HG03025 (cell line): ENCODE data around the gene CARD8.

Experiments
- ATAC-seq: cut with Tn5 transposase; IDR thresholded peaks from one replicate; pipeline ENCODE4 v1.9.1; 2021; ENCODE audit warnings: mild to moderate bottlenecking, moderate library complexity; ENCODE audit not compliant: unreplicated experiment, low FRiP score

Gene CARD8

DNA sequence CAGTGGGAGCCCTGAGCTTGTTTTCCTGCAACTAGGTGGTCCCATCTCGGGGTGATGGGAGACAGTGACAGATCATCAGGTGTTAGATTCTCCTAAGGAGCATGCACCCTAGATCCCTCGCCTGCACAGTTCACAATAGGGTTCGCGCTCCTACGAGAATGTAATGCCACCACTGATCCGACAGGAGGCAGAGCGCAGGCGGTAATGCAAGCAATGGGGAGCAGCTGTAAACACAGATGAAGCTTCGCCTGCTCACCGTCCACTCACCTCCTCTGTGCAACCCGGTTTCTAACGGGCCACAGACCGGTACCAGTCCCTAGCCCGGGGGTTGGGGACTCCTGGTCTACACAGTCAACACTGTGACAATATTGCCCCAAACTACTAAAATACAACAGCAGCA, 38.8 kb downstream of the CARD8 start:
- no peak for ATAC-seq

DNA sequence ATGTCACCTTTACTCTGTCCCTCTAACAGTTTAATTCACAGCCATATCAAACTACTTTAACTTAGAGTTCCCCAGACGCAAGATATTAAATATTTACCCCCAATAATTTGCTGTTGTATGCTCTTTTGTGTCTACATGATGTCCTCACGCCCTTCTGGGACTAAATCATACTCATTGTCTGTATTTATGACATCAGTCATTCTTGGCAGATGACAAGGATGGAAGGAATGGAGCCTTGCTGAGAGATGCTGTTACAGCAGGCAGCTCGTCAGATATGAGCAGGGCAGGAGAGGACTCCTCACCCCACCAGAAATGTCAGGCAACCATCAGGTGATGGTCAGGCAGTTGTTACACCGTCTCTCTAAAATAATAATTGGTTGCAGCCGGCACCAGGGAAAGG, 41.8 kb downstream of the CARD8 start:
- no peak for ATAC-seq

DNA sequence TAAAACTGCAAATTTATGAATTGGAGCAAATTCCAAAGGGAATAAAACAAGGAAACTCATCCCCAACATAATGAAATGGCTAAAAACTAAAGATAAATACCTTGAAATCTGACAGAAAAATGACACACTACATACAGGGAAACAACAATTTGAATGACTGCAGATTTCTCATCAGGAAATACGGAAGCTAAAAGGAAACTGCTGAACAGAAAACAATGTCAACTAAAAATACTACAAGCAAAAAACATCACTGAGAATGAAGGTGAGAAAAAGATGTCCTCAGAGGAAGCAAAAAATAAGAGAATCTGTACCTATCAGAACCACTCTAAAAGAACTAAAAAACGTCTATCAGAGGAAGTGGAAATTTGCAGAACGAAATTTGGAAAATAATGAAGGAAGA, 45.7 kb downstream of the CARD8 start:
- no peak for ATAC-seq

DNA sequence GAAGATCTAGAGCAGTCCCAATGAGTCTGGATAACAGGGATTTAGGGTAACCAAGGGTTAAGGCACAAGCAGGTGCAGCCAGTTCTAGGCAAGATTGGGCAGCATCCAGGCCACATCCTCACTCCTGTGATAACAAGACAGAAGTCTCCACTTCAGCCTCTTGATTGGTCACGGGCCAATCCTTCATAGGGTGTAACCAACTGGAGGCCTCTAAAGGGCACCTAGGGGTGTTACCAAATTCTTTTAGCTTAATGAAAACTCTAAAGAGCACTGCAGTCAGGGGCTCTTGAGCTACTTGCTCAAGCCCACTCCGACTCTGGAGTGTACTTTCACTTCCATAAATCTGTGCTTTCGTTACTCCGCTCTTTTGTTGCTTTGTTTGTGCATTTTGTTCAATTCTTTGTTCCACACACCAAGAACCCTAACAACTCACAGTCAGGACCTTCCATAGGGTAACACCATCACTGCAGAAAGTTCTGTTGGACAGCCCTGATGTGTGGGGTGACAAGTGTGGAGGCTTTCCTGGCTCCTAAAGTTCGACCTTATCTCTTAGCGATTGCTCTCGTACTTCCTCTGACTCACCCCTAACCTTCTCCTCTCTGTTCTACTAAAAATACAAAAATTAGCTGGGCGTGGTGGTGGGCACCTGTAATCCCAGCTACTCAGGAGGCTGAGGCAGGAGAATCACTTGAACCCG, 49.2 kb downstream of the CARD8 start:
- no peak for ATAC-seq

DNA sequence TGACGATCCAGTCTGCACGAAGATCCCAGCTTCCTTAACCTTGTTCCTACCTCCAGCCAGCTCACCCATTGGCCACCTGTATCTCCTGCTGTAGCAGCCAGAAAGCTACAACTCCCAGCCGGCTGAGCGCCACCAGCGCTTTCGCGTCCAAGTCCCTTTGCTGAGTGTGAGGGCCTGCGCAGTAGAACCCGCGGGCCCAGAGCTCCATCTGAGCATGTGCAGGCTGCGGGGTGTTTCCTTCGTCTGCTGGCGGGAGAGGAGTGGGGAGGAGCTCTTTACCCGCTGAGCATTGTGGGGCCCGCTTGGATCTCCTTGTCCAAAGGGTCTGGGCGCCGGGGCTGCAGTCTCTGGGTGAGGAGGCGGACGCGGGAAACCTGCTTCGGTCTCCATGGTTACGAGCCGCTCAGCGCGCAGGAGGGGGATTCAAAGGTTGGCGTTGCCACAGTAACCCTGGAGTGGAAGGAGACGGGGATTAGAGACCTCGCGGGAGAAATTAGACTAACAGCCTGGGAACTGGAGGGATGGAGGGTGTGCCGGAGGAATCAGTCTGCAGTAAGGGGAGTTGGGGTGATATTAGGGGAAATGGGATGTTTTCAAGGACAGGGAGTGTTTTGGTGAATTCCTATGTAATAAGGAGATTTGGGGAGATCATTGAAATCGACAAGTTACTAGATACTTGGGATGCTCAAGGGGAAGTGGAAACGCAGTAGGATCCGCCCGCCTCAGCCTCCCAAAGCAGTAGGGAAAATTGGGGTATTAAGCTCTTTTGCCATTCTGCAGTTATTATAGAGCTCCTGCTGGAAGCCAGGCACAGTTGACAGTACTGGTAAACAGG, 51.7 kb downstream of the CARD8 start:
- peak; percentile 76 for ATAC-seq

DNA sequence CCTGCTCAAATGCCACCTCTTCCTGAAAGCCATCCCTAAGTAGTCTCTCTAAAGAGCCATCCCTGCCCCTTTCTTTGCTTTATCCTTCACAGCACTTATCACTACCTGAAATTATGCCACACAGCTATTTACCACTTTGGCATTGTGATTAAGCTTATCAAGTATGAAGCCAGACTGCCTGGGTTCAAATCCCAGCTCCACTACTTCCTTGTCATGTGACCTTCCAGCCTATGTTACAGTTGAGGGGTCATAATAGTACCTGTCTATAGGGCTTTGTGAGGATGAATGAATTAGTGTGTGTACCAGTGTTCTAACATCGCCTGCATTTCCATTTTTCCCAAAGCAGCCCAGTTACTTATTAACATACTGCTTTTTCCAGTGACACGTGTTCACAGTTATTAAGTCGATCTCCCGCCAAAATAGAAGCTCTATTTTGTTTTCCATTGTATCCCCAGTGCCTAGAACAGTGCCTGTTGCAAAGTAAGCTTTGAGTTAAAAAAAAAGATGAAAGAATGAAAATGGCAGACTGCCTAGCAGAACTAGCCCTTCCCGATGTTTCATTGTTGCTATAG, 52.4 kb downstream of the CARD8 start:
- ATAC-seq: no peak

DNA sequence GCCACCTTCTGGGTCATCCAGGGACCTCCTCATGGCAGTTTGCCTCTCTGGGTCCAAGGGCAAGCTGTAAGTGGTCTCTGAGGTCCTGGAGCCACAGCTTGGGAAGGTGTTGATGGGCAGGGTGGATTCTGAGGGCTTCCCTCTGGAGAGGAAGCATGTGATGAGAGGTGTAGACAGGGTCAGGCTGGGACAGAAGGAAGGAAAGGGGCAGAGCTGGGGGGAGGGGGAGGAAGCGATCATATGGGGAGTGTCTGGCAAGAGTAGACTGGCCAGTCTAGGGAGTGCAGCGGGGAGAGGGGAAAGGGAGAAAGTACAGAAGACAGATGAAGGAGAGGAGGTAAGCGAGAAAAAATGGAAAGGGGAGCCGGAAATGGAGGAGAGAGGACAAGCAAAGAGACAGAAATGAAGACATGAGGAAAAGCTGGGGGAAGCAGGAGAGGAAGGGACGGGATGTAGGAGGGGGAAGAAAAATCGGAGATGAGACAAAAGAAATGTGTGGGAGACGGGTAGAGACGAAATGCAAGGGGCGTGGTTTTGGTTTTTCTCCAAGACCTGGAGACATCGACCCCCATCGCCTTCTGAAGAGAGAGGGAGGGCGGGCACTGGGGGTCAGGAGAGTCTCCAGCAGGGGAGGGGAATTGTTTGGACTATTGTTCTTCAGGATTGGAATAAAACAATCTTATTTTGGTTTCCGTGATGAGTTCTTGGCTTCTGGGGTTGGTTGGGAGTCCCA, 58.6 kb downstream of the CARD8 start:
- ATAC-seq: no peak

DNA sequence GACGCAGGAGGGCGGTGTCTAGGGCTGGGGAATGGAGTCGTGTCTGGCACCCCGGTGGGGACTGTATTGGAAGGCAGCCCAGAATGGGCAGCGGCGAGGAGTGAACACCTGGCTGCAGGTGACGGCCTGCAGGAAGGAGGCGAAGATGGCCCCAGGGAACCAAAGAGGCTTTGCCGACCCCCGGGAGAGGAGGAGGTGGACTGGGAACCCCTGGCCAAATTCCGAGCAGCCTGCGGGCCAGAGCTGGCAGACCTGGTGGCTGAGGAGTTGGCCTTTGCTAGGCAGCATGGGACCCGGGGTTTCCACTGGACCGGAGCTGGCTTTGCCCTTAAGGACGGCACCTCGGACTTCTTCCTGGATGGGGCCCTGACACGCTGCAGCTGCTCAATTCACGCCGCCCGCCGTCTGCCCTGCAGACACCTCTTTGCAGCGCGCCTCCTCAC, 59.4 kb downstream of the CARD8 start:
- ATAC-seq: no peak

DNA sequence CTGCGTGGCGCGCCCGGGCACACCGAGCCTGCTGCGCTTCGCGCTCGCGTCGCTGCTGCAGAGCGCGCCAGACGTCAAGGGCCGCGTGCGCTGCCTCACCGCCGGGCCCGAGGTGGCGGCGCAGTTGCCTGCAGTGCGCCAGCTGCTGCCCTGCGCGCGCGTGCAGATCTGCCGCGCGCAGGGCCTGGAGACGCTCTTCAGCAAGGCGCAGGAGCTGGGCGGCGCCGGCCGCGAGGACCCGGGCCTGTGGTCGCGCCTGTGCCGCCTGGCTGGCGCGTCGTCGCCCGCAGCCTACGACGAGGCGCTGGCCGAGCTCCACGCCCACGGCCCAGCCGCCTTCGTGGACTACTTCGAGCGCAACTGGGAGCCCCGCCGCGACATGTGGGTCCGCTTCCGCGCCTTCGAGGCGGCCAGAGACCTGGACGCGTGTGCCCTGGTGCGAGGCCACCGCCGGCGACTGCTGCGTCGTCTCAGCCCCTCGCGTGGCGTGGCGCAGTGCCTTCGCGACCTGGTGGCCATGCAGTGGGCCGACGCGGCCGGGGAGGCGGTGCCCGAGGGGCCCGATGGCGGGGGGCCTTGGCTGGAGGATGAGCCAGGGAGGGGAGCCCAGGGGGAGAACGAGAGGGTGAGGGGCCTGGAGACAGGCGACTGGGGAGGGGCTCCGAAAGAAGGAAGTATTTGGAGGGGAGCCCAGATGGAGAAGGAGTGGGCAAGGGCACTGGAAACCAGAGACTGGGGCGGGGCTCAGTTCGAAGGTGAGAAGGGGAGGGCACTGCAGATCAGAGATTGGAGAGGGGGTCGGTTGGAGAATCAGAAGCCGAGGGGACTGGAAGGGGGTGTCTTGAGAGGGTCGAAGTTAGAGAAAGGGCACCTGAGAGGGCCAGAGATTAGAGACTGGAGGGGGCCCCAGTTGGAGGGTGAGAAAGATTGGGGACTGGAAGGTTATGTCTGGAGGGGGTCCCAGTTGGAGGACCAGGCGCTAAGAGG, 60.6 kb downstream of the CARD8 start:
- no peak for ATAC-seq

DNA sequence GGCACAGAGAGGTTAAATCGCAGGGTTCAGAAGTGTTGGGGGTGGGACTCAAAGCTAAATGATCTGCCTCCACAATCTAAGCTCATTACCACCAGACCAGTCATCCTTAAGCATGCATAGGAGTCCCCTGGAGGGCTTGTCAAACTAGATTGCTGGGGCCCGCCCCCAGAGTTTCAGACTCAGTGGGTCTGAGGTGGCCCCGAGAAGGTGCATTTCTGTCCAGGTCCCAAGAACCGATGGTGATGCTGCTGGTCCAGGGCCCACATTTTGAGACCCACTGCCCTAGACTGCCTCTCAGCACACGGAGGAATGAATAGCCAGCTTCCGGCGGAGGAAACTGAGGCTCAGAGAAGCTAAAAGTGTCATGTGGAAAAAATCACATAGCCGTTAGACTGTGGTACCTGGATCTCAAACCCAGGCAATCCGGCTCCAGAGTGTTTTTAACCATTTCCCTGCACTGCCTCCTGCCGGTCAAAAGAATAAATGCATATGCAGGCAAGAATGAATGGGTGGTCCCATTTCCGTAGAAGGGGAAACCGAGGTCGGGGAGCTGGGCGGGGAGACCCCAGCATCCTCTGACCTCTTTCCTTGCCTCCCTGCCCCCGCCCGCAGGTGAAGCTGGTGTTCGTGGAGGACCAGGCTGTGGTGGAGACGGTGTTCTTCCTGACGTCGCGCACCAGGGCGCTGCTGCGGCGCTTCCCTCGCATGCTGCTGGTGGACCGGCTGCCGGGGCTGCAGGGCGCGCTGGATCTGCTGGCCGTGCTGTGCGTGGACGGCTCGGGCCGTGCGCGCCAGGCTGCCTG, 61.5 kb downstream of the CARD8 start:
- no peak for ATAC-seq

DNA sequence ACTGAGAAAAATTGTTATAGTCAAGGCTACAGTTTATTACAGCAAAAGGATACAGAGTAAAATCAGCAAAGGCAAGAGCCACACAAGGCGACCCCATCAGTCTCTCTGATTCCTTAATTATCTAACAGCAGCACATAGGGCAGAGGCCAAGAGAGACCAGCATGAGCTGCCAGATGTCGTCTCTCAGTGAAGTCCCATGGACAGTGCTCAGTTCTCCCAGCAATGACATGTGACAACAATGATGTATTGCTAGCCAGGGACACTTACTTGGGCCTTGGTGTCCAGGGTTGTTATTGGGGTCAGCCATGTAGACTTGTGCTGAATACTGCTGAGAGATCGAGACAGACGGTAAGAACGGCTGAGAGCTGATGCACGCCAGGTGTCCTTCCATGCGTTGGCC, 63.0 kb downstream of the CARD8 start:
- ATAC-seq: no peak

DNA sequence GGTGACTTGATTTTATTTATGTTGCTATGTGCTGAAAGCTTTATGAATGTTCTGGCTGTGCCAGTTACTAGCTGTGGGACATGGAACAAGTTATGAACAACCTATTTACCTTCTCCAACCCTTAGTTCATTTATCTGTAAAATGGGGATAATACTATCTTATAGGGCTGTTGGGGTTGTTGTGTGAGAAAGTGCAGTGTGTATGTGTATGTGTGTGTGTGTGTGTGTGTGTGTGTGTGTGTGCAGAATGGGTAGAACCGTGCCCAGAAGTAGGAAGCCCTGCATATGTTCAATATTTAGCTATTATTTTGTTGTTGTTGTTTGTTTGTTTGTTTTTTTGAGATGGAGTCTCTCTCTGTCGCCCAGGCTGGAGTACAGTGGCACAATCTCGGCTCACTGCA, 64.8 kb downstream of the CARD8 start:
- ATAC-seq: no peak

DNA sequence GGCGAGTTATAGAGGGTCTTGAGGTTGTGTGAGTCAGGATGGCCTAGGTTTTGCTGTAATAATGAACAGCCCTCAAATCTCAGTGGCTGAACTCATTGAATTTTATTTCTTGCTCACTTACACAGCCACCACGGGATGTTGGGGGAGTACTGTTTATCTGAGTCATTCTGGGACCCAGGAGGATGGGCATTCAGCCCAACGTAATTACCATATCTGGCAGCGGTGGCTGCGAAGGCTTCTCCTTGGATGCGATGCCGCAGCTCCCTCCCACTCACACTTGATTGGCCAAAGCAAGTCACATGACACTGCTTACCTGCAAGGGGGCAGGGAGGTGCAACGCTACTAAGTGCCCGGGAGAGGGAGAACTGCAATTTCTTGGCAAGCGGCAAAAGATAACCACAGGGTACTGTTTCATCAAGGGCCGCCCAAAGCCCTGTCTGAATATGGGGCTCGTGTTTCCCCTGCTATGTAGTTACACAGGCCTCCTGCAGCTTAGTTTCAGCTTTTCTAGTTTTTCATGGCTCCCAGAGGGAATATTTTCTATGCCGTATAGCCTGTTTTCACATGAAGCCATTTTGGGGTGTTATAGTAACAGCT, 65.3 kb downstream of the CARD8 start:
- no peak for ATAC-seq

DNA sequence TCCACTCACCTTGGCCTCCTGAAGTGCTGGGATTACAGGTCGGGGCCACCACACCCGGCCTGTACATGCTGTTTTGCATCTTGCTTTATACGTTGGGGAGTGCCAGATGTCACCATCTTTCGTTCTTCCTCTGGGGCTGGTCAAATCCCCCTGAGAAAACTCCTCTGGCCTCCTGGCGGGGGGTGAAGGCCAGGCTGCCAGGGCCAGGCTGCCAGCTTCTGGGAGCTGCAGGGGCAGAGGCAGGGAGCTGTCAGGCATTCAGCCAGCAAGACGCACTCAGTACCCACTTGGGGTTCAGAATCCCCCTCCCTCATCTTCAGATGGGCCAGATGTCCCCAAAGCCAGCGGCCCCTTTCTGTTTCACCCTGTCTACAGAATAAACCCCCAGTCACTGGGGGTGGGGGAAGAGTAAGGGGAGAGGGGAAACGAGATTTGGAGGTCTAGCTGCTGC, 69.1 kb downstream of the CARD8 start:
- no peak for ATAC-seq

DNA sequence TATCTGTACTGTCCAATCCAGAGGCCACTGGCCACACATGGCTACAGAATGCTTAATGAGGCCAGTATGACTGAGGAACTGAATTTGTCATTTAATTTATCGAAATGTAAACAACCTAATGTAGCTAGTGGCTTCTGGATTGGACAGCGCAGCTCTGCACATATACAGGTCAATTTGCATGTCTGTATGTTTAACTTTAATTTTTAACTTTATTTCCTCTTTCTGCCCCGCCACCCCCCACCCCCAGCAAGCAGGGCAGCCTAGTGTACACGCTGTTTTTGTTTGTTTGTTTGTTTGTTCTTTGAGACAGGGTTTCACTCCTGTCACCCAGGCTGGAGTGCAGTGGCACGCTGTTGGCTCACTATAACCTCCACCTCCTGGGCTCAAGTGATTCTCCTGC, 69.7 kb downstream of the CARD8 start:
- no peak for ATAC-seq

DNA sequence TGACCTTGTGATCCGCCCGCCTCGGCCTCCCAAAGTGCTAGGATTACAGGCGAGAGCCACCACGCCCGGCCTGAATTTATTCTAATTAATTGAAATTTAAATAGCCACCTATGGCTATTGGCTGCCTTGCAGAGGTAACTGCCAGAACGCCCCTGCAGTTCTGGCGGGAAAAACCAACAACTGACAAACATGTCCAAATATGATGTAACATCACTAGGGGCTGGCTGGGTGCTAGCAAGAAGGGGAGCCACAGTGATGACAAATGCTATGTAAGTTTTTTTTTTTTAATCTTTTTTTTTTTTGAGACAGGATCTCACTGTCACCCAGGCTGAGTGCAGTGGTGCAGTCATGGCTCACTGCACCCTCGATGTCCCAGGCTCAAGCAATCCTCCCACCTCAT, 72.4 kb downstream of the CARD8 start:
- ATAC-seq: no peak

DNA sequence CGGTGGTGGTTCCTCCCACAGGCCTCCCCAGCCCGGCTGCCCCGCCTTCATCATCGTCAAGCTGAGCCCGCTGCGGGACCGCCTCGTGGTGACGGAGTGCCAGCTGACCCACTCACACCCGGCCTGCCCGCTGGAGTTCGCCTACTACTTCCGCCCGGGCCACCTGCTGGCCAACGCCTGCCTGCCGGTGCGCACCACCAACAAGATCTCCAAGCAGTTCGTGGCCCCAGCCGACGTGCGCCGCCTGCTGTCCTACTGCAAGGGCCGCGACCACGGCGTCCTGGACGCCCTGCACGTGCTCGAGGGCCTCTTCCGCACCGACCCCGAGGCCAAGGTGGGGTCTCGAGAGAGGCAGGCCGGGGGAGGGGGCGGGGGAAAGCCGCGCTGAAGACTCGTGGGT, 73.3 kb downstream of the CARD8 start:
- ATAC-seq: no peak

DNA sequence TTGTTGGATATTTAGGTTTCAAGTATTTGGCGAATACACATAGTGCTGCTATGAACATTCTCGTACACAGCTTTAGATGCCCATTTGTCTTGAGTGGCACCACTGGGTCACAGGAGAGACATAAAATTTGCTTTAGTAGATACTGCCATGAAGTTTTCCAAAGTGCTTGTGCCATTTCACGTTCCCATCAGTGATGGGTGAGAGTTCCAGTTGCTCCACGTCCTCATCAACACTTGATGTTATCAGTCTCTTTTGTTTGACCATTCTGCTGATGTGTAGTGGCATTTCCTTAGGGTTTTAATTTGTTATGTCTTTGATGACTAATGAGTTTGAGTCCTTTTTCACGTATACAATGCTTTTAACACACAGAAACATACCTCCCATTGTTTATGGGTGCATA, 74.2 kb downstream of the CARD8 start:
- ATAC-seq: no peak

DNA sequence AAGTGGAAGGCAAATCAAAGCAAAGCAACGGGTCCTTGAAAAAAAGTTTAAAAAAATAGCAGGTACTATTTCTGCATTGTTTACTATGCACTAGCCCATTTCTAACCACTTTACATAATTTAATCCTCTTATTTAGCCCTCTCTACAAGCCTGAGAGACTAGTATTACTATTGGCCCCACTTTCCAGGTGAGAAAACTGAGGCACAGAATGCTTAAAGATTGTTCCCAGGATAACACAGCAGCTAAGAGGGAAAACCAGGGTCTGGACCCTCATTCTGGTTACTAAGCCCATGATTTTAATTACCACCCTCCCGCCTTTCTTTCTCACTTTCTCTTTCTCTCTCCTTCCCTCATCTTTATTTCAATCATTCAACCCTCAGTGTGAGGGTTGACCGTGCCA, 79.5 kb downstream of the CARD8 start:
- no peak for ATAC-seq
